Type B pancreatic cell (in vitro differentiated cells): ENCODE data around the gene BPGM. TPM values are rescaled to one million over a fixed set of nuclear protein-coding genes. Genes with fewer than 3 reads are reported as not detected.
"Not testable (repeated sequence)": the region's sequence is repeated elsewhere in the genome, so short reads cannot be mapped to it uniquely, and the experiment has no call there.

Source experiments
- DNase-seq: peaks from one replicate; pipeline ENCODE4 v3.0.0; 2021; ENCODE audit warnings: mixed read lengths; ENCODE audit not compliant: unreplicated experiment; ENCODE audit errors: extremely low spot score
- H3K27ac Mint-ChIP-seq: 2 replicates; pipeline ENCODE4 v1.8.0; 2021; ENCODE audit warnings: mild to moderate bottlenecking, mixed read lengths
- H3K27me3 Mint-ChIP-seq: 2 replicates; pipeline ENCODE4 v1.8.0; 2021; ENCODE audit warnings: mixed read lengths
- H3K36me3 Mint-ChIP-seq: 2 replicates; pipeline ENCODE4 v1.8.0; 2021; ENCODE audit warnings: mixed read lengths
- H3K4me1 Mint-ChIP-seq: one replicate; pipeline ENCODE4 v1.8.0; 2021; ENCODE audit warnings: mixed read lengths; ENCODE audit not compliant: unreplicated experiment
- H3K4me3 Mint-ChIP-seq: 2 replicates; pipeline ENCODE4 v1.8.0; 2021; ENCODE audit warnings: mild to moderate bottlenecking, mixed read lengths
- H3K9me3 Mint-ChIP-seq: 2 replicates; pipeline ENCODE4 v1.8.0; 2021; ENCODE audit warnings: mixed read lengths
- total RNA-seq: library from RNA; stranded (reverse); gene quantifications from 2 replicates; pipeline ENCODE4 v1.2.1, GENCODE V29; 2021; ENCODE audit warnings: low replicate concordance
- TF ChIP-seq, protein P1 (sequence below): fragments of 200-600 bp; sonication (generic); conservative IDR thresholded peaks from 2 replicates; pipeline ENCODE4 v1.5.0; 2021; ENCODE audit warnings: antibody characterized with exemption, mild to moderate bottlenecking

Gene BPGM
- total RNA-seq, 1 donor from 2014 or later, result 19.6 TPM

DNA sequence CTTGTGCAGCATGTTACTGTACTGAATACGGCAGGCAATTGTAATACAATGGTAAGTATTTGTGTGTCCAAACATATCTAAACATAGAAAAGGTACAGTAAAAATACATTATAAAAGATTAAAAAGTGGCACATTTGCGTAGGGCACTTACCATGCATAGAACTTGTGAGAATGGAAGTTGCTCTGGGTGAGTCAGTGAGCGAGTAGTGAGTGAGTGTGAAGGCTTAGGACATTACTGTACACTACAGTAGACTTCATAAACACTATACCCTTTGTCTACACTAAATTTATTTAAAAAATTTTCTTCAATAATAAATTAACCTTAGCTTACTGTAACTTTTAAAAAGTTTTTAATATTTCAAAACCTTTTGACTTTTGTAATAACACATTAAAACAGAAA is 37.5 kb downstream of the BPGM start:
- Mint-ChIP-seq H3K27ac (no peak overlapping the region), H3K27me3 (no peaks in the 10 kb centered on the region), H3K4me3 (no peak overlapping the region), H3K4me1 (peaks cover 14% of the 10 kb centered on the region), H3K36me3 (peaks cover 11% of the 10 kb centered on the region), H3K9me3 (no peaks in the 10 kb centered on the region)
- no peak for DNase-seq
- TF ChIP-seq, protein P1, sequence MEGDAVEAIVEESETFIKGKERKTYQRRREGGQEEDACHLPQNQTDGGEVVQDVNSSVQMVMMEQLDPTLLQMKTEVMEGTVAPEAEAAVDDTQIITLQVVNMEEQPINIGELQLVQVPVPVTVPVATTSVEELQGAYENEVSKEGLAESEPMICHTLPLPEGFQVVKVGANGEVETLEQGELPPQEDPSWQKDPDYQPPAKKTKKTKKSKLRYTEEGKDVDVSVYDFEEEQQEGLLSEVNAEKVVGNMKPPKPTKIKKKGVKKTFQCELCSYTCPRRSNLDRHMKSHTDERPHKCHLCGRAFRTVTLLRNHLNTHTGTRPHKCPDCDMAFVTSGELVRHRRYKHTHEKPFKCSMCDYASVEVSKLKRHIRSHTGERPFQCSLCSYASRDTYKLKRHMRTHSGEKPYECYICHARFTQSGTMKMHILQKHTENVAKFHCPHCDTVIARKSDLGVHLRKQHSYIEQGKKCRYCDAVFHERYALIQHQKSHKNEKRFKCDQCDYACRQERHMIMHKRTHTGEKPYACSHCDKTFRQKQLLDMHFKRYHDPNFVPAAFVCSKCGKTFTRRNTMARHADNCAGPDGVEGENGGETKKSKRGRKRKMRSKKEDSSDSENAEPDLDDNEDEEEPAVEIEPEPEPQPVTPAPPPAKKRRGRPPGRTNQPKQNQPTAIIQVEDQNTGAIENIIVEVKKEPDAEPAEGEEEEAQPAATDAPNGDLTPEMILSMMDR, result no peak

DNA sequence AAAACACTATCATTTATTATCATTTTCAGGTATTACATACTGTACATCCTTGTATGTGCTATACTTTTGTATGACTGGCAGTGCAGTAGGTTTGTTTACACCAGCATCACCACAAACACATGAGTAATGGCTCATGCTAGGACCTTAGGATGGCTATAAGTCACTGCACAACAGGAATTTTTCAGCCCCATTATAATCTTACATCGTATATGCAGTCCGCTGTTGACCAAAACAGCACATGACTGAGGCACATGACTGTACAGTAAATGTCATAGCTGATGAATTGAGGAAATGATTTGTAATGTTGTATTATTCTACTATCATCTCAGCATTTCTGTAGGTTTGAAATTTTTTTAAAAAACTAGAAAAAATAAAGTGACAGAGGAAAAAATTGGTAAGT is 38.6 kb downstream of the BPGM start:
- no peak overlapping the region for H3K27ac Mint-ChIP-seq
- peaks cover 19% of the 10 kb centered on the region for H3K4me1 Mint-ChIP-seq
- no peaks in the 10 kb centered on the region for H3K9me3 Mint-ChIP-seq
- no peak for DNase-seq
- H3K4me3 Mint-ChIP-seq, result no peak overlapping the region
- TF ChIP-seq, protein P1, result no peak
- H3K36me3 Mint-ChIP-seq, result peaks cover 4% of the 10 kb centered on the region
- H3K27me3 Mint-ChIP-seq, result no peaks in the 10 kb centered on the region

DNA sequence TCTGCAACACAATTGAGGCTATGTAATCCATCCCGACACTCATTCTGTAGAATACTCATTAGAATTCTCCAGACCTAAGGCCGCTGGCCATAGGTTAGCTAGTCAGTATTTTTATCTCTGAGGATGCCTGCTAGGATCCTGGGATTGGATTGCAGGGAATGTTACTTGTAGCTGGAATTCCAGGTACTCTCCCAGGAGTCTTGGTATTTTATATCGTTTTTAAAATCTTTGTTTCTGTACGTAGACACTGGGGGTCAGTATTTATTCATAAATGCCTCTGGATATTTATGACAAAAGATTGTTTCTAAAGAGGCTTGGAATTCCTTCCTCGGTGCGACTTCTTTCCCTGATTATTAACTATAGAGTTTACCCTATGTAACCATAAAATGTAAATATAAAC is 40.1 kb downstream of the BPGM start:
- Mint-ChIP-seq H3K9me3 (no peaks in the 10 kb centered on the region), H3K27me3 (no peaks in the 10 kb centered on the region), H3K4me1 (peaks cover 31% of the 10 kb centered on the region), H3K4me3 (no peak overlapping the region), H3K27ac (no peak overlapping the region), H3K36me3 (no peaks in the 10 kb centered on the region)
- DNase-seq, result no peak
- TF ChIP-seq, protein P1, result peak; percentile 61

DNA sequence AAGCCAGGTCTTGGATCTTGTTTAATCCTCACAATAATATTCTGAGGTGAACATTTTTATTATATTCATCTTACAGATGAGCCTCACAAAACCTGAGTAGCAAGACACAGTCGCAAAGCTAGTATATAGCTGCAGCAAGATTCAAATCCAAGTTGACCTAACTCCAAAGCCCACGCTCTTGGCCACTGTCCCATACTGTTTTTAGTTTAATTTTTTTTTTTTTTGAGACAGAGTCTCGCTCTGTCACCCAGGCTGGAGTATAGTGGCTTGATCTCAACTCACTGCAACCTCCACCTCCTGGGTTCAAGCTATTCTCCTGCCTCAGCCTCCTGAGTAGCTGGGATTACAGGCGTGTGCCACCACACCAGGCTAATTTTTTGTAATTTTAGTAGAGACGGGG is 42.9 kb downstream of the BPGM start:
- H3K4me3 Mint-ChIP-seq, H3K27ac Mint-ChIP-seq, H3K9me3 Mint-ChIP-seq, H3K36me3 Mint-ChIP-seq, DNase-seq, H3K27me3 Mint-ChIP-seq: not testable (repeated sequence)
- H3K4me1 Mint-ChIP-seq, result peaks cover 52% of the 10 kb centered on the region

DNA sequence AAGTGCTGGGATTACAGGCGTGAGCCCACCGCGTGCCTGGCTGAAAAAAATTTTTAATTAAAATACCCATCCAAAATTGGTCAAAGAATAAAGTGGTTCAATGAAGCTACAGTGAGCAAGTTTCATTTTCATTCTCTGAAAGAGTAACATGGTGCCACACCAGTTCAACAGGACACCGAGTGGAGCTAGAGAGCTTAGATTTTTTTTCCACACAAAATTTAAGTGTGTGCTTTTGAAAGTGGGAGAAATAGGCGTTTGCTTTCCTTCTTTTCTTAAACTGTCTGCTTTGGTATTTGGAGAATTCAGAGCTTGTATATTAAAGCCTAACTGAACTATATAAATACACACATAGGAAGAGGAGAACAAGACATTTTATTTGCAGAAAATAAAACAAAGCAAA is 43.4 kb downstream of the BPGM start:
- Mint-ChIP-seq H3K27me3 (no peaks in the 10 kb centered on the region), H3K4me3 (peak overlapping the region; percentile 40), H3K4me1 (peaks cover 56% of the 10 kb centered on the region), H3K9me3 (no peaks in the 10 kb centered on the region), H3K36me3 (no peaks in the 10 kb centered on the region), H3K27ac (peak overlapping the region; percentile 14)
- DNase-seq, result no peak
- TF ChIP-seq, protein P1, result peak; percentile 72

DNA sequence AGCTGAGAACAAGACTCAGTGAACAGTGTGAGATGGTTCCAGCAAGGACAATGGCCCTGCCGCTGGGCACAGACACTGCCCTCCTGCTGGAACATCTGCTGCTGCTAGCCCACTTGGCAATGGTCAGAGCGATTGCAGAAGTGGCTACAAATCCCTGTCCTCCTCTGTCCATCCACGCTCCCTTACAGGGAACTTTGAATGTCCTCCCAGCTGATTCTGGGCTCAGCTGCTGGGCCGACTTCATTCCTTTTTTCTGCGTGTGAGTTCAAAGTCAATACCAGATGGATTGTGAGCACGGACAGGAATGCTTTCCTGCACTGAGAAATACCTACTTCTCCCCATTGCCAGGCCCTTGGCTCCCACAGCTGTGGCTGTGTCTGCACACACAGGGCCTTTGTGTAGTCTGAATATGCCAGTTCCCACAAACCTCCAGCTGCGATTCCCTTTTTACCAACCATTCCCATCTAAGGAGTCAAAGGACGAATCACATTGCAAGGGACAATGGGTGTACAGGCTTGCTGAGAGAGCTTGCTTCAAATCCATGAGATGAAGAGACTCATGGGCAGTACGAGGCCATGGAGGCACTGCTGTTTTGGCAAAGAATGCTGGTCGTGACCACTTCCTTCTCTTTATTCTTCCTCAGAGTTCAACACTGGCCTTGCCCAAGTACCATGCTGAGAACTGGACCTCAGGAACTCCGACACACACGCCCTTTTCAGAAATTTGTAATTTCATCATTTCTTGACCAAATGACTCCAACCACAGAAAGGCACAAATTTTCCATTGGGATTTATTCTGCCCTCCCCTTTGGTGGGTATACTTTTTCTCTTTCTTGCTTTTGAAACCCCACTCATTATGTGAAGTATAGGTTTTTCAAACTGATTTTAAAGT is 44.2 kb downstream of the BPGM start:
- no peaks in the 10 kb centered on the region for H3K9me3 Mint-ChIP-seq
- peak overlapping the region; percentile 52 for H3K27ac Mint-ChIP-seq
- H3K27me3 Mint-ChIP-seq, result no peaks in the 10 kb centered on the region
- DNase-seq, result no peak
- TF ChIP-seq, protein P1, result no peak
- no peaks in the 10 kb centered on the region for H3K36me3 Mint-ChIP-seq
- H3K4me1 Mint-ChIP-seq, result peaks cover 63% of the 10 kb centered on the region
- no peak overlapping the region for H3K4me3 Mint-ChIP-seq
